HT1080 (cell line): Measurements from ENCODE around the gene KLF13. TPM values are rescaled to one million over a fixed set of nuclear protein-coding genes. Genes with fewer than 3 reads are reported as not detected.

Source experiments
- DNase-seq: peaks from one replicate; pipeline ENCODE4 v3.0.0-alpha.2; 2015; ENCODE audit warnings: low read depth
- polyA plus RNA-seq, 2 experiments: library from polyadenylated mRNA; depleted of rRNA; stranded (reverse); fragments of >200 nt; gene quantifications; 2 replicates each; pipeline ENCODE4 v1.2.3, GENCODE V29; 2015
- total RNA-seq: library from RNA; depleted of rRNA; stranded (reverse); fragments of >200 nt; shearing (Covaris generic); gene quantifications from 2 replicates; pipeline ENCODE4 v1.2.3, GENCODE V29; 2014; rRNA removed

KLF13 gene
- total RNA-seq: 8.2 and 10.5 TPM in 2 replicates
- 14.3 and 15.2 TPM in 2 replicates for polyA plus RNA-seq (2015; cell fraction: cytosol; rRNA removed)
- 8.1 and 14.3 TPM in 2 replicates for polyA plus RNA-seq (2015; cell fraction: nucleus; rRNA removed)

DNA sequence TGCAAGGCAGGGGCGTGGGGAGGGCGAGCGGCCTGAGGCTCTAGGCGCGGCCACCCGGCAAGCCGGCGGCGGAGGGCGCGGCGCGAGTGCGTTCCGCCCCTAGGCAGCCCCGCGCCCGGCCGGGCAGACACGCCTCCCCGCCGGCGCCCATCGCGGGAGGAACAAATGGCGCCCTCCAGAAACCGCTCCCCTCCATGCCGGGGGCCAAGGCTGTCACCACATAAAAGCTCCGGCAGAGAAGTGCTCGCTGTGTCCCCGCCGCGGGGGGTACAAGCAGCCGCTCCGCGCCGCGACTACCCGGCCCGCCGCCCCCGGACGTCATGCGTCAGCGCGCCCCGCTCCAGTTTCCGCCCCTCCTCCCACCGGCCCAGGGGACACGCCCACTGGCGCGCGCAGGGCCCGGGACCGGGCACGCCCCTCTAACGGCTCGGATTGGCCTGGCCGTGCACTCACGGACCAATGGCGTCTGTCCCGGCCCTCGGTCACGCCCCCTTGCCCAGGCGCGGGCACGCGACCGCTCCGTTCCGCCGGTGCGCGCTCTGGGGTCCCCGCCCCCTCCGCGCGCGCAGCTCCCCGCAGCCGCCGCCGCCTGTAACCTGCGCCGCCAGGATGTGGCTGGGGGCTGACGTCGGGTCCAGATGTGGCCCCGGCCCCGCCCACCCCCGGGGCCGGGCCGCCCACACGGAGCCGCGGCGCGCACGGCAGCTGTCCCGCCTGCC is at the start of gene KLF13:
Gene KLF13, plus strand, starts transcription at position 680 of the 719 bp plus-strand sequence. CDS start 378 bp downstream, outside the sequence.
- peak; percentile 95 for DNase-seq

DNA sequence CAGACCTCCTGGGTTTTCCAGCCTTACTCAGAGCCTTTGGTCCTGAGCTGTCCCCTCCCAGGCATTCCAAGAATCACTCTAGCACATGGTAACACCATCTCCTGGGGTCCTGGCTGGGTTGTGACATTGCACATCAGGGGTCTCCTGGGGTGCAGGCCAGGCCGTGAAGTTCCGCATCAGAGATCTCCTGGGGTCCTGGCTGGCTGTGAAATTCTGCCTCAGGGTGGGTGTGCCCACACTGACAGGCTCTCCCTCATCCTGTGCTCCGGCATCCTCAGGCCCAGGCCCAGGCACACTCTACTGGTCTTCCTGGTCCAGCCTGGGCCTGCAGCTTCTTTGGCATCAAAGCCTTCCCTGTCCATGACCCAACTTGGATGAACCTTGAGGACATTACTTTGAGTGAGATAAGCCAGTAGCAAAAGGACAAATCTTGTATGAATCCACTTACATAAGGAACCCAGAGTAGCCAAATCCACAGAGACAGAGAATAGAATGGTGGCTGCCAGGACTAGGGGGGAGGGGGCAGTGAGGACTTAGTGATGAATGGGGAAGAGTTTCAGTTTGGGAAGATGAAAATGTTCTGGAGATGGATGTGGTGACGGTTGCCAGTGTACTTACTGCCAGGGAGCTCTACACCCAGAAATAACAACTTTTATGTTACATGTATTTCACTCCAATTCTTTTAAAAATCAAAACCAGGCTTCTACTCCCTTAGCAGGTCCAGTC is 49.1 kb upstream of the KLF13 start:
- no peak for DNase-seq

DNA sequence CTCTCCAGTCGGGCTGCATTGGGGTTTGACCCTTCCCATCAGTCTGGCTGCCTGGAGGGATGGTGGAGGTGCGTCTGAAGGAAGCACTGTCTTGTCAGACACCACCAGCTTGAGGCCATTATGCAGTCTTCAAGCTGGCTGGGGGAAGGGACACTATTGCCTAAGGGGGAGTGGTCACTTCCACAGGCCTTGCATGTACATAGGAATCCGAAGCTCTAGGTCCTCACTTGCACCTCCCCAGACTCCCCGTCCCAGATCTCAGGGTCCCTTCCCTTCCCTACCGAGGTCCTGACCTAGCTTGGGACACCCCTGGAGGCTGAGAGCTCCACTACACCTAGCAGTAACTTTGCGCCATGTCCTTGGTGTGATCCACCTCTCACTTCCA is 48.6 kb upstream of the KLF13 start:
- no peak for DNase-seq

DNA sequence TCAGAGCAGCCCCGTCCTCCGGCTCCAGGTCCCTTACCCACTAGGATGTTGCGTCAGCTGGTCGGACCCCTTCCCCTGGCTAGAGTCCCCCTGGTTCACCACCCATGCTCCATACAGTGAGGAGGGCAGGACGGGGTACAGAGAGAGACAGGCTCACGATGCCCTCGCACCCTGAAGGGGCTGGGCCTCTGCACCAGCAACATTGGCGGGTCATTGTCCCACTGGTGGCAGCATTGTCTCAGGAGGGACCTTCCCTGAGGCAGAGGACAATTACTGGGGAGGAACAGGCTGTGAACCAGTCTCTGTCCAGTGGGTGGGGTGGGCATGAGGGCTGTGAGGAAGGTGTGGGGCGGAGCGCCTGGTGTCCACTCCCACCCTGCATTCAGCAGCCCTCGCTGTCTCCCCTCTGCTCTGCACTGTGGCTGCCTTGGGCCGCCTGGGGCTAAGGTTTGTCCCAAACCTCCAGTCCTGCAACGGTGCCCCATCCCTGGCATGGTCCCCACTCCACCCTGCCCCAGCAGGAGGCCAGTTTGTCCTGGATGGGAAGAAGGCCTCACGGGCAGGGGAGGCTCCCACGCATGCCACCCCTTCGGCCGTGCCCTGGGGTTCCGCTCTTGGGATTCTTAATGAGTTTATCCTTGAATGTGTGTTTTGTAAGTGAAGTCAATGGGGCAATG is 48.0 kb upstream of the KLF13 start:
- DNase-seq: no peak

DNA sequence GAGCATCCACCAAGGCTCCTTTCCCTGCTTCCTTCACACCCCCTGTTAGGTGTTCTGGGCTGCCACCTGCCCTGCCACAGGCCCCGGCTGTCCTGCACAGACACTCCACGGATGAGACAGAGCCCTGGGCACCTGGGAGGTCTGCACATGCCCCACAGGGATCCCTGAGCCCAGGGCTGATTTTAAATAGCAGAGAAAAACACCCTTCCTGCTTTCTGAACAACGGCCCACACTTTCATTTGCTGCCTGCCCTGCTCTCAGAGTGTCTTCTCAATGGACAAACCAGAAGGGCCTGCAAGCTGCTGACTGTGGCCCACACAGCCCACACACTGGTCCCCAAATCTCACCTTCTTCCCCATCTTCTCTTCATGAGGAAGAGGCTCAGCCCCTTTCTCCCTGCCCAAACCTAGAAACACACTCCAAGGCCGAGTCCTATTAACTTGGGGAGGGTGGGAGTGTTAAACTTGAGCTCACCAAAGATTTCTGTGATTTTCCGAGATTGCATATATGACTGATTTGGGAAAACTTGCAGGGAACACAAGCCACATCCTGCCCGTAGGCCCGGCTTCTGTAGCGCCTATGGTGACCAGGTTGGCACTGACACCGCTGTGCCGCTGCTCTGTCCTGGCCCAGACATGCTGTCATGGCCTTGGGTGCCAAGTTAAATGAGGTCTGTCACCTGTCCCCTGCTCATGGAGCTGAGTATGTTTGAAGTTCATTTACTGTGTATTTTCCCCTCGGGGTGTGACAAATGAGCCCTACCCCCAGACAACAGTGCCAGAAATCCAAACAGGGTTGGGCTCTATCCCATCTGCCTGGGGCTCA is 47.2 kb upstream of the KLF13 start:
- no peak for DNase-seq

DNA sequence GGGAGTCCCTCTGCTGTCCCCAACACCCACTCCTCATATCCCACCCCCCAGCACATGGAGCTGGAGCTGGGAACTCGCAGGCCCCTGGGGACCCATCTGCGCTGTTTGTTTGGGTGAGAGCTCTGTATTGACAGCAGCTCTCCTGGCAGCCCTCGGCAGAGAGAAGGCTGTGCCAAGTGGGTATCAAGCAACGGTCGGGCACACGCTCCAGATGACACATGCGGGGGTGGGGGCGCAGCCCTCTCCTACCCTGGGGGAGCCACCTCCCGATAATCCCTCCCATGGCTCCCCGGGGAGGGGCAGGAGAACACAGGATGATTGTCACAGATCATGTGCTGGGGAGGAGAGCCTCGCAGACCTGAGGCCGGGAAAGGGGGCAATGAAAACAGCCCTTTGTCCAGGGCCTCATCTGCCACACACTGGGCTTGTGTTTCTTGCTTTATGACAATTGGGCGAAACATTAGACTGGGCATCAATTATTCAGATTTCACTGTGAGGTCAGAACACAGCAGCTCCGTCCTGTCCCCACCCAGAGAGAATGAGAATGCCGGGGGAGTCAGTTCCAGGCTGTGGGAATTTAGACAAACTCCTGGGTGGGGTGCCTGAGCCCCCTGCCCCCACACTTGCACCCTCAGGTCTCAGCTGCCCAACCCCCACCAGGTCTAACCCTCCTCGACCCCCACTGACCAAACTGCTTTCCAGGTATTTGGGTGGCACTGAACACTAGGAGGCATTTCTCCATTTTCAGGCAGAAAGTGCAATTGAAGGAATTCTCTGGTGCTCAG is 46.4 kb upstream of the KLF13 start:
- peak; percentile 8 for DNase-seq

DNA sequence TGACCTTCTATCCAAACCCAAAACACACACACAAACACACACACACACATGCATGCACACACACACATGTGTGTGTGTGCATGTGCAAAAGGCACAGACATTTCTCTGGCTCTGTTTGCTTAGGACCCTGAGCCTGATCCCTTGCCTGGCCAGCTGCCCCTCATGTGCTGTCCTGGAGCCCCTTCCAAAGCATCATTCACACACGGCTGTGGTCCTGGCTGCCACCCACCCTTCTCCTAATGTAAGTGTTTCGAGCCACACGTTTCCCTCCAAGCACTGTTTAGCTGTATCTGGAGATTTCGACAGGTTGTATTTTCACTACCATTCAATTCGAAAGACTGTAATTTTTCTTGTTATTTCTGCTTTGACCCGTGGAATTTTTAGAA is 45.8 kb upstream of the KLF13 start:
- DNase-seq: no peak

DNA sequence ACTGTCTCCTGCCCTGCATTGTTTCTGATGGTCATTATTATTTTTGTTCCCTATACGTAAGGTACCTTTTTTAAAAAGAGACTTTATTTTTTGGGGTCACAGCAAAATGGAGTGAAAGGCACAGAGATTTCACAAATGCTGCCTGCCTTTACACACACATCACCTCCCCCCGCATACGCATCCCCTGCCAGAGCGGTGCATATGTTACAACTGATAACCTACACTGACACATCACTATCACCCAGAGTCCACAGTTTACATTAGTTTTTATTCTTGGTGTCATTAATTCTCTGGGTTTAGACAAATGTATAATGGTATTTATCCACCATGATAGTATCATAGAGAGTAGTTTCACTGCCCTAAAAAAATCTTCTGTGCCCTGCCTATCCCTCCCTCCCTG is 43.6 kb upstream of the KLF13 start:
- no peak for DNase-seq

DNA sequence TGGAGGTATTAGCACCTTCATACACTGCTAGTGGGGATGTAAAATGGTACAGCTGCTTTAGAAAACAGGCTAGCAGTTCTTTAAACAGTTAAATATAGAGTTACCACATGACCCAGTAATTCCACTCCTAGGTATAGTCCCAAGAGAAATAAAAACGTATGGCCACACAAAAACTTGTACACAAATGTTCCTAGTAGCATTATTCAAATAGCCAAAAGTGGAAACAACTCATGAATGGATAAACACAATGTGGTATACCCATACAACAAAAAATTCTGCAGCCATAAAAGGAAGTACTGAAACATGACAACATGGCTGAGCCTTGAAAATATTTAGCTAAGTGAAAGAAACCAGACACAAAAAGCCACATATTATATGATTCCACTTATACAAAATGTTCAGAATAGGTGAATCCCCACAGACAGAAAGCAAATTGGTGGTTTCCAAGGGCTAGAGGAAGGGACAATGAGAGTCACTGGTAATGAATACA is 40.8 kb upstream of the KLF13 start:
- no peak for DNase-seq

DNA sequence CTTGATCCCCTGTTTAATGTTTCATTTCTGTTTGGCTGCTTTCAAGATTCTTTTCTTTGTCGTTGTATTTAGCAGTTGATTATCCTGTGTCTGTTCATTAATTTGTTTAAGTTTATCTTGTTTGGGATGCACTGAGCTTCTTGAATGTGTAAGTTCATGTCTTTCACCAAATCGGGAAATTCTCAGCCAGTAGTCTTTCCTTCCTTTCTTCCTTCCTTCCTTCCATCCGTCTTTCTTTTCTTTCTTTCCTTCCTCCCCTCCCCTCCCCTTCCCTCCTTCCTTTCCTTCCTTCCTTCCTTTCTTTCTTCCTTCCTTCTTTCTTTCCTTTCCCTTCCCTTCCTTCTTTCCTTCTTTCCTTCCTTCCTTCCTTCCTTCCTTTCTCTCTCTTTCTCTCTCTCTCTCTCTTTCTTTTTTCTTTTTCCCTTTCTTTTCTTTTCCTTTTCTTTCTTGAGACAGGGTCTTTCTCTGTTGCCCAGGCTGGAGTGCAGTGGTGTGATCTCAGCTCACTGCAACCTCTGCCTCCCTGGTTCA is 35.5 kb upstream of the KLF13 start:
- no peak for DNase-seq

DNA sequence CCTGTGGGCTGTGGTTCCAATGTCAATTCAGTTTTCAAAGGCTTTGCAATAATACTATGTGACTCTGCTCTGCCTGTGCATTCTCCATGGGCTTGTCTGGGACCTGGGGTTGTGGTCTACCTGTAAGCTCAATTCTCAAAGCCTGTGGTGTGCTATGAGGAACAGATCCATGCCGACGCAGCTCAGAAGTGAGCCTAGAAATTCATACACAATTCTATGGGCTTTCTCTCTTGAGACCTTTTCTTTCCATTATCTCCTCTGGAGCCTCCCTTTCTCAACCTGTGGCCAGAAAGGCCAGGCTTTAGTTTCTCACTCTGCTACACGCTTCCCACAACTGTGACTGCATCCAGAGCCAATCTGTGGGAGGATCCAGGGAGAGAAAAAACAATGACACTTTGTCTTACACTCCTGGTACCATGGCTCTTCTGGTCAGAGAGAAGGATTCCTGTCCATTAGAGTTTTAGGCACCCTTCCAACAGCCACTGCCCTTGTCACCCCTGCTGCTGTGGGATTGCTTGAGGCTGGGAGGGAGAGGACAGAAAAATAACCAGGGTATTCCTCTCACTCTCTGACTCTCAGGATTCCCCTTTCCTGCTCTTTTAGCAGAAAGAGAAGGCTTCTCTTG is 34.1 kb upstream of the KLF13 start:
- DNase-seq: peak; percentile 18

DNA sequence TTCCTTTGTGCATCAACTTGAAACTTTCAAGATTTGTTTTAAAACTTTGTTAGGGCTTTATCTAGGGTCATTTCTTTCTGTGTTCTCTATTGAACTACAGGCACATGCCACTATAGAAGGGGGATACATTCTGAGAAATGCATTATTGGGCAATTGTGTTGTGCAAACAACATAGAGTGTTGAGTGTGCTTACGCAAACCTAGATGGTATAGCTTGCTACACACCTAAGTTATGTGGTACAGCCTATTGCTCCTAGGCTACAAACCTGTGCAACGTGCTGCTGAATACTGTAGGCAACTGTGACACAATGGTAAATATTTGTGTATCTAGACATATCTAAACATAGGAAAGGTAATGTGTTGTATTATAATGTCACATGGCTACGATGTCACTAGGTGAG is 33.0 kb upstream of the KLF13 start:
- DNase-seq: no peak

DNA sequence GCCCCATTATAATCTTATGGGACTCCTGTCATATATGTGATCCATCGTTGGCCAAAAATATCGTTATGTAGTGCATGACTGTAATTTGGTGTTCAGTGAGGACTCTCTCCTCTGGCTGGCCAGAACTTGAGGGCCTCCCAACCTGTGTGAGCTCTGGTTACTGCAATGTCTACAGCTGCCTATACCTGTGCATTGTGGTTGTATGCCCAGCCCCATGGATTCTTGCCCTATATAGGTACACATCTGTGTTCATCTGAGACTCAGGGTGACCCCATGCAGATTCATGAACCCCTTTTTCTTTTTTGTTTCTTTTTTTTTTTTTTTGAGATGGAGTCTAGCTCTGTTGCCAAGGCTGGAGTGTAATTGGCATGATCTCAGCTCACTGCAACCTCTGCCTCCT is 32.6 kb upstream of the KLF13 start:
- no peak for DNase-seq

DNA sequence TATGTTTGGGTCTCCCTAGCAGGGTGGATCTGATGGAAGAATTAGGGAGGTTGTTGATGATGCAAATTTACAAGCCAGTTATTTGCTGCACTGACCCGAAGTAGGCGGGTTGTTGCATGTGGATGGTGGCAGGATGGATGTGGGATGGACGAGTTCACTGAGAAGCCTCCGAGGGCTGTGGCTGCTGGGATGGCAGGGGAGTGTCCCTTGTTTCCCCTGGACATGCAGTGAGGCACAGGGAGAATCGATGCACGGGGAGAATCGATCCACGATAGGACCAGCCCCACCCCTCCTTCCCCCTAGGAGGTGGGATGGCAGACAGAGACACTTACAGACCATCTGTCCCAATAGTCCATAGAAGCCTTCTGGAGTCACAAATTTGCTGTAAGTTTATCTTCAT is 31.0 kb upstream of the KLF13 start:
- DNase-seq: no peak

DNA sequence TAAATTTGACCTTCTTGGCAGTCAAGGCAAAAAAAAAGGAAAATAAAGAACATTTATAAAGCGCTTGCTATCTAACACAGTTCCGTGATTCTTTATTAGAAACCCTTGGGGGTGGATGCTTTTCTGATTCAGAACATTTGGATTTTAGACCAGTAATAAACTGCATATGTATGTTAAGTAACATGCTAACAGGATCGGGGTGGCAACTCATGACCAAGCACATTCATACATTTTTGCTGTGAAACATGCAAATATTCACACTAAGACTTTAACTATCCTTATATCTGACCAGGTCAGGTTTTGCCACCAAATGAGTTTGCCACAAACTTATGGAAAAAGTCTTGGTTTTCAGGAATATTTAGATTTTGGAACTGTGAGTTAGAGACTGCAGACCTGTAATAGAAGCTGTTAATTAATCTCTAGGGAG is 30.4 kb upstream of the KLF13 start:
- DNase-seq: no peak

DNA sequence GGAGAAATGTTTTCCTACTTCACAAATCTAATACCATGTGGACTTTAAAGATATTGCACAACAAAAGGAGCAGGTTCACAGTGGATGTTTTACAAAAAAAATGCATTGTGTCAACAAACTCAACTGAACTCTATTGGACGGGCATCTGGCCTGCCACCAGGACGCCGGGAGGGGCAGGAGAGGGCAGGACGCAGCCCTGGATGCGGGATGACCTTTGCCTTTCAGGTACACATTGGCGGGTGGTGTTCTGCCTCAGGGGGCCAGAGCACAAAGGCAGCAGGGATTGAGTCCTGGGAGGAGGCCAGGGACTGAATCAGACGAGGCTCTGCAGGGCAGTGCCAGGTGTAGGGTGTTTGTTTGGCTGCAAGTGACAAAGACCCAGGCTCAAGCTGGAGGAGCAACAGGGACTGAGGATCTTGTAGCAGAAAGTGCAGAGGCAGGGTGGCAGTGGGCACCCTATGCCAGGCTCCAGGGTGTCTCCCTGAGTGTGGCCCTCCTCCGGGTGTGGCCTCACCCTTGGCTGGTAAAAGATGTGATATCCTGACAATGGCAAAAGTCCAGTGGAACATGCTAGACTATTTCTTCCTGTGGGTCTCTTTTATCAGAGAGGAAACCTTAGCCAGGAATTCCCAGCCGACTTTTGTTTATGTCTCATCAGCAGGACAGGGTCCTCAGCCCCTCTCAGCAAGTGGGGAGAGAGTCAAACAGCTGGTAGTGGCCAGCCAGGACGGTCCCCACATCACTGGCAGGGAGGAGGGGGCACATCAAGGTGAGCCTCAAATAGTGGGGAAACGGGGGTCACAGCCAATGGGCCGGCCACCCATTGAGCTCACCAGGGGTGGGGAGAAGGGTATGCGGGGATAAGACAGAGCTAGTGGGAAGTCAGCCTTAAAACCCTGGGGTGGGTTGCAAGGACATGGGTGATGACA is 29.7 kb upstream of the KLF13 start:
- no peak for DNase-seq

DNA sequence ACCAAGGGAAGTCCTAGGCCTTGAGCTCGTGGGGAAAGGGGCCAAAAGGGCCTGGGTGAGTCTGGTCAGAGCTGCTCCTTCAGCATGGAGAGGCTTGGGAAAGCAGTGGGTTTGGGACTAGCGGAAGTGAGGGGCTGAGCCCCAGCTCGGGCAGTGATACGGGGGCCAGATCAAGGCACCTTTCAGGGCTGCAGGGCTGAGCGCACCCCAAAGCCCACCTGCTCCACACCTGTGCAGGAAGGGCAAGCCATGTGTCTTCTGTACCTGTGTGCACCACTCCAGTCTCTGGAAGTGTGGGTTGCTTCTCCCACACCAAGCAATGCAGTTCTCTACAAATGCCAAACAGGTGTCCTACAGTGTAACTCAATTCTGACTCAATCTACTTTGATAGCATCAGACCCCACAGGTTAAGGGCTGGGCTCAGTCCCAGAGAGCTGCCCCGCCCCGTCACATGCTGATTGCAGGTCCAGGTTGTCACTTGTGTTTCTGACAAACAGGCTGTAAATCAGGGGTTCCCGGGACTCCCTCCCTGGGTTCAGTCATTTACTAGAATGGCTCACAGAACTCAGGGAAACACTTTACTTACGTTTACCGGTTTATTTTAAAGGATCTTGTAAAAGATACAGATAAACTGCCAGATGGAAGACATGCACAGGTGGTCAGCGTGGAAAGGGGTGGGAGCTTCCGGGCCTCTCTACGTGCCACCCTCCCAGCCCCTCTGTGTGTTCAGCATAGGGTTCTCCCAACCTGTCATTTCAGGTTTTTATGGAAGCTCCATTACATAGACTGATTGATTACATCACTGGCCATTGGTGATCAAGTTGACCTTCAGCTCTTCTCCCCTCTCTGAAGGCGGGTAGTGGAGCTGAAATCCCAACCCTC is 28.8 kb upstream of the KLF13 start:
- DNase-seq: no peak
